K562 (cell line): ENCODE data around the gene RDH5. TPM values are rescaled to one million over a fixed set of nuclear protein-coding genes. Genes with fewer than 3 reads are reported as not detected.

ENCODE experiments used
- ATAC-seq: fragments of 200-7000 bp; cut with Tn5 transposase; 3 replicates; pipeline ENCODE4 v1.9.1; 2020; ENCODE audit warnings: moderate library complexity
- BruUV-seq: library from RNA; stranded (reverse); fragments of 400-500 nt; replicated peaks from 2 replicates; lab custom pipeline; 2021; lab: Mats Ljungman, UMichigan
- CTCF ChIA-PET: fragments of 300-600 bp; formaldehyde crosslinking; extraction: SDS; loops from one replicate; lab custom pipeline; 2021; ENCODE audit warnings: low intra/inter-chr PET ratio; lab: Yijun Ruan, JAX
- POLR2A ChIA-PET: fragments of 300-600, 350-650 bp; sonication (Branson Sonifier 250); formaldehyde crosslinking; extraction: SDS; loops from one replicate; lab custom pipeline; 2021; ENCODE audit warnings: antibody characterized with exemption, inconsistent platforms; lab: Yijun Ruan, JAX
- DNase-seq, 4 experiments: peaks; one replicate each; pipeline versions ENCODE4 v3.0.0 to v3.0.0-alpha.2; 2011 to 2018; ENCODE audit warnings: low spot score in 3 of 4, mixed read lengths in 3 of 4; ENCODE audit errors: extremely low read depth in 1 of 4
- FAIRE-seq: peaks from 2 replicates; lab custom pipeline; 2011; peaks lifted over from hg19 to GRCh38; lab: Jason Lieb, UNC
- H2AFZ ChIP-seq: 2 replicates; pipeline ENCODE4 v1.6.0; 2011; ENCODE audit warnings: low read depth, low read length, control low read depth, inconsistent platforms
- H3K27ac ChIP-seq: fragments of 200-600 bp; 3 replicates; pipeline ENCODE4 v1.8.0; 2011; ENCODE audit warnings: low read depth, mild to moderate bottlenecking, control low read depth, inconsistent platforms, low read length, moderate library complexity, mixed read lengths; ENCODE audit errors: extremely low read depth
- H3K27me3 ChIP-seq, 2 experiments: fragments of 300-600 bp in 1 of 2; 2 replicates in 1 of 2; 3 replicates in 1 of 2; pipeline versions ENCODE4 v1.6.0 to v1.8.0; 2011; ENCODE audit warnings: inconsistent platforms in 2 of 2, low read length in 2 of 2, mild to moderate bottlenecking in 1 of 2, mixed read lengths in 1 of 2, moderate library complexity in 1 of 2; ENCODE audit not compliant: control insufficient read depth in 2 of 2, insufficient read depth in 2 of 2
- H3K36me3 ChIP-seq: fragments of 300-600 bp; 3 replicates; pipeline ENCODE4 v1.8.0; 2011; ENCODE audit warnings: mild to moderate bottlenecking, low read length, inconsistent platforms; ENCODE audit not compliant: control insufficient read depth, insufficient read depth
- H3K4me1 ChIP-seq, 2 experiments: fragments of 200-600 bp in 1 of 2; replicated peaks in 1 of 2; 2 replicates in 1 of 2; 3 replicates in 1 of 2; pipeline versions ENCODE4 v1.5.1 to v1.8.0; 2011; ENCODE audit warnings: inconsistent platforms in 2 of 2, low read length in 2 of 2, mild to moderate bottlenecking in 1 of 2, mixed read lengths in 1 of 2, moderate library complexity in 1 of 2; ENCODE audit not compliant: control insufficient read depth in 2 of 2, insufficient read depth in 2 of 2
- H3K4me2 ChIP-seq: 2 replicates; pipeline ENCODE4 v1.6.1; 2011; ENCODE audit warnings: low read length, control low read depth, inconsistent platforms, mixed read lengths; ENCODE audit not compliant: insufficient read depth
- H3K4me3 ChIP-seq: fragments of 200-600 bp; sonication (generic), shearing (Covaris generic); 2 replicates; pipeline ENCODE4 v1.5.1; 2016; ENCODE audit warnings: control low read depth, inconsistent platforms
- H3K79me2 ChIP-seq: fragments of 200-600 bp; 3 replicates; pipeline ENCODE4 v1.8.0; 2011; ENCODE audit warnings: low read length, inconsistent platforms; ENCODE audit not compliant: control insufficient read depth, insufficient read depth
- H3K9ac ChIP-seq, 2 experiments: 2 replicates each; pipeline versions ENCODE4 v1.6.0 to v1.6.1; 2011; ENCODE audit warnings: low read depth in 2 of 2, low read length in 2 of 2, control low read depth in 1 of 2, inconsistent platforms in 1 of 2, mild to moderate bottlenecking in 1 of 2, mixed read lengths in 1 of 2; ENCODE audit not compliant: insufficient read depth in 1 of 2
- H3K9me1 ChIP-seq: one replicate; pipeline ENCODE4 v1.6.0; 2011; ENCODE audit warnings: inconsistent platforms, mild to moderate bottlenecking, low read length, moderate library complexity; ENCODE audit not compliant: control insufficient read depth, insufficient read depth
- H3K9me3 ChIP-seq: replicated peaks from 2 replicates; pipeline ENCODE4 v1.5.1; 2011; ENCODE audit warnings: low read depth, low read length, inconsistent platforms; ENCODE audit not compliant: control insufficient read depth, insufficient read depth
- H4K20me1 ChIP-seq: replicated peaks from 2 replicates; pipeline ENCODE4 v1.6.1; 2011; ENCODE audit warnings: low read length, inconsistent platforms, mixed read lengths; ENCODE audit not compliant: control insufficient read depth, insufficient read depth
- GTF3C2 ChIP-seq: IDR thresholded peaks from 3 replicates; pipeline ENCODE4 v1.6.1; 2011; ENCODE audit warnings: borderline replicate concordance, mild to moderate bottlenecking, moderate library complexity; ENCODE audit not compliant: insufficient read length; ENCODE audit errors: extremely low read depth
- HDAC8 ChIP-seq: fragments of 450-650 bp; IDR thresholded peaks from 2 replicates; pipeline ENCODE4 v1.6.1; 2016; ENCODE audit warnings: mild to moderate bottlenecking, missing genetic modification characterization, moderate library complexity, missing compliant biosample characterization
- PRMT5 ChIP-seq: sonication (generic); formaldehyde crosslinking; IDR thresholded peaks from 2 replicates; pipeline ENCODE4 v1.5.0; 2020; ENCODE audit warnings: missing genetic modification reagents
- RBFOX2 ChIP-seq: fragments of 200-400 bp; formaldehyde crosslinking; IDR thresholded peaks from 2 replicates; pipeline ENCODE4 v1.6.1; 2017; ENCODE audit warnings: low read depth, mild to moderate bottlenecking, low read length, moderate library complexity
- TCF7 ChIP-seq: sonication (generic); IDR thresholded peaks from 2 replicates; pipeline ENCODE4 v1.6.1; 2016; ENCODE audit warnings: antibody characterized with exemption, borderline replicate concordance
- ZNF263 ChIP-seq: sonication (generic); formaldehyde crosslinking; IDR thresholded peaks from 2 replicates; pipeline ENCODE4 v1.8.0; 2022; ENCODE audit warnings: mild to moderate bottlenecking, missing genetic modification reagents, borderline replicate concordance
- ZNF644 ChIP-seq: fragments of 200-800 bp; sonication (Bioruptor generic); IDR thresholded peaks from 2 replicates; pipeline ENCODE4 v1.6.1; 2016; ENCODE audit warnings: low read depth, missing genetic modification characterization, missing compliant biosample characterization
- ZNF766 ChIP-seq: fragments of 200-800 bp; sonication (Bioruptor generic); conservative IDR thresholded peaks from 2 replicates; pipeline ENCODE4 v1.6.1; 2016; ENCODE audit warnings: missing genetic modification characterization, missing compliant biosample characterization
- WGBS: fragments of 100-300 bp; shearing (Covaris generic); methylation state at CpG from one replicate; pipeline ENCODE4 v1.1.6; 2016; ENCODE audit warnings: low coverage, mixed read lengths; ENCODE audit not compliant: insufficient coverage; ENCODE audit errors: missing lambda C conversion rate; 5-methylcytosine and 5-hydroxymethylcytosine counted together
- in situ Hi-C: fragments of 300-500 bp; cut with MboI; formaldehyde crosslinking; loops from 4 replicates; pipeline ENCODE4 v1.15.0; 2018; ENCODE audit warnings: inconsistent platforms, mixed read lengths
- intact Hi-C: fragments of 100-400 bp; cut with micrococcal nuclease; formaldehyde crosslinking; loops from 2 replicates; pipeline ENCODE4 v1.14.2; 2022
- polyA plus RNA-seq, 8 experiments: library from polyadenylated mRNA; depleted of rRNA in 4 of 8; stranded (reverse) in 5 of 8; unstranded in 3 of 8; fragments of >200 nt; fragmentation: Nextera tagmentation in 2 of 8; fragmentation: Illumina TruSeq in 1 of 8; extraction: Ambion mirVana in 2 of 8; extraction: Trizol in 1 of 8; gene quantifications; 2 replicates each; pipeline versions ENCODE4 v1.2.1 to v1.2.3, GENCODE V29; 2011 to 2014; ENCODE audit warnings: inconsistent platforms in 1 of 8, missing spikeins in 1 of 8
- total RNA-seq, 7 experiments: library from RNA; depleted of rRNA in 6 of 7; stranded (reverse); fragments of >200 nt in 6 of 7; fragmentation: Illumina TruSeq in 2 of 7; extraction: Trizol in 2 of 7; gene quantifications; 2 replicates each; pipeline versions ENCODE4 v1.2.1 to v1.2.3, GENCODE V29; 2011 to 2021; ENCODE audit warnings: low replicate concordance in 1 of 7
- TF ChIP-seq, protein P1 (sequence below), 3 experiments: fragments of 200-800 bp in 1 of 3; sonication (Bioruptor generic) in 1 of 3; sonication (generic) in 1 of 3; formaldehyde crosslinking in 1 of 3; IDR thresholded peaks; 2 replicates each; pipeline versions ENCODE4 v1.6.1 to v1.8.0; 2016 to 2022; ENCODE audit warnings: mild to moderate bottlenecking in 2 of 3, missing compliant biosample characterization in 2 of 3, missing genetic modification characterization in 2 of 3, missing genetic modification reagents in 1 of 3
- TF ChIP-seq, protein P2 (sequence below): fragments of 150-350 bp; conservative IDR thresholded peaks from 2 replicates; pipeline ENCODE4 v1.6.1; 2014; ENCODE audit warnings: low read length

RDH5 gene
- total and polyA plus RNA-seq, 9 of the 15 experiments (the other 6 are each of a cell fraction or from before 2014, with no cell fraction given): 0.28 to 2.0 (median 1.1) TPM; not detected in 1

DNA sequence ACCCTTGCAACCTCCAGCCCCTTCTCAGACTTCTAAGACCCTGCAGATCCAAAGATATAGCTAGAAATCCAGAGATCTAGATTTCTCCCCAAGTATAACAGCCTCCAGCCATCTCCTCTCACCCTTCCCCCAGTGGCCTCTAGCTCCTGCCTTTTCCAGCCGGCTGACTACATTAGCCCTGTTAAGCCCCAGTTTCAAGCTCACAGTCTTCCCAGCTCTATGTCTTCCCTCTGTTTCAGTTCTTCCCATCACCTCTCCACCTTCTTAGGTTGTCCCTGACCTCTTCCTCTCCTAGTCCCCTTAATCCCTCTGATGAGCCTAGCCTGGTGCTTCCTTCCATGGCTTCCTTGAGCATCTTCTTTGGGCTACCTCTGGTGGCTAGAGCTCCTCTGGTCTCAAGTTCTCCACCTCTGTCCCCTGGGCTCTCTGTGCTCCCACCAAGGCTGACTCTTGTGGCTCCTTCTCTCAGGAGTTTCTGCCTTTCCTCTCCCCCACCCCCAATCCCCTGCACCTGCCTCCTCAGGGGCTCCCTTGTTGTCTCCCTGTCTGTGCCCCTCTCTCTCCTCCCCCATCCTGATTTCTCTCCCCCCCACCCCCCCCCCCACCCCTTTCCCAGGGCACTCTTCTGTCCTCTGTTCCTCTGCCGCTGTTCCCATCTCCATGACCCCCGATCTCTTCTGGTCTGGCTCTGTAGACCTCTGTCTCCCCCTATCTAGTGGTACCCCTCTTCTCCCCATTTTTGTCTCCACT, 21.9 kb downstream of the RDH5 start:
- ATAC-seq: no peak
- Histone ChIP-seq H3K9ac (peak overlapping the region; percentile 61 to 77; a peak in 3 of 4 replicates), H3K9me1 (no peaks in the 10 kb centered on the region), H2AFZ (peak overlapping the region; percentile 89), H3K4me2 (peak overlapping the region; percentile 80), H3K27ac (peak overlapping the region; percentile 44; the same call in 2 of the 3 replicates), H3K27me3 (no peaks in the 10 kb centered on the region), H3K4me1 (peaks cover 45 to 49% of the 10 kb centered on the region in 2 experiments), H3K79me2 (peaks cover 34% of the 10 kb centered on the region), H3K4me3 (peak overlapping the region; percentile 37), H3K36me3 (peaks cover 11% of the 10 kb centered on the region; the same call in 2 of the 3 replicates), H4K20me1 (no peaks in the 10 kb centered on the region), H3K9me3 (no peaks in the 10 kb centered on the region; the same call in 1 of the 2 replicates)
- POLR2A ChIA-PET: interaction anchor here (0.6 to 4.5 kb wide), 8 partner anchors 12 to 429 kb away, joined by 3 to 44 read pairs (median 3); partner anchors contain the start of gene CD63
- CTCF ChIA-PET: interaction anchor here (1.1 kb wide), 1 partner anchor 448 kb away, joined by 4 read pairs; no protein-coding TSS in a partner anchor
- FAIRE-seq: peak; percentile 54
- DNase-seq: no peak
- intact Hi-C loops: loop anchor here (2.0 kb wide), 1 partner anchor 185 kb away; the partner anchor contains the start of gene PYM1
- in situ Hi-C loops: no loop called here
- WGBS: 23% methylated on average over 2 of the region's 3 CpGs
- no TSS peak for BruUV-seq
- TF ChIP-seq, protein P1, sequence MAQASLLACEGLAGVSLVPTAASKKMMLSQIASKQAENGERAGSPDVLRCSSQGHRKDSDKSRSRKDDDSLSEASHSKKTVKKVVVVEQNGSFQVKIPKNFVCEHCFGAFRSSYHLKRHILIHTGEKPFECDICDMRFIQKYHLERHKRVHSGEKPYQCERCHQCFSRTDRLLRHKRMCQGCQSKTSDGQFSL (CRISPR knock-in tag; IDR thresholded peaks at IDR 0.05): no peak
- TF ChIP-seq, protein P1 (tag; IDR thresholded peaks at IDR 0.05): peak in 1 of 2 experiments; percentile 28; a peak in 1 of 4 replicates
- TF ChIP-seq TCF7: no peak
- TF ChIP-seq RBFOX2: no peak
- 0 out of 2 replicates have a peak, but pooled peaks have one; percentile 14 for TF ChIP-seq ZNF263 (CRISPR knock-in tag)
- TF ChIP-seq, protein P2, sequence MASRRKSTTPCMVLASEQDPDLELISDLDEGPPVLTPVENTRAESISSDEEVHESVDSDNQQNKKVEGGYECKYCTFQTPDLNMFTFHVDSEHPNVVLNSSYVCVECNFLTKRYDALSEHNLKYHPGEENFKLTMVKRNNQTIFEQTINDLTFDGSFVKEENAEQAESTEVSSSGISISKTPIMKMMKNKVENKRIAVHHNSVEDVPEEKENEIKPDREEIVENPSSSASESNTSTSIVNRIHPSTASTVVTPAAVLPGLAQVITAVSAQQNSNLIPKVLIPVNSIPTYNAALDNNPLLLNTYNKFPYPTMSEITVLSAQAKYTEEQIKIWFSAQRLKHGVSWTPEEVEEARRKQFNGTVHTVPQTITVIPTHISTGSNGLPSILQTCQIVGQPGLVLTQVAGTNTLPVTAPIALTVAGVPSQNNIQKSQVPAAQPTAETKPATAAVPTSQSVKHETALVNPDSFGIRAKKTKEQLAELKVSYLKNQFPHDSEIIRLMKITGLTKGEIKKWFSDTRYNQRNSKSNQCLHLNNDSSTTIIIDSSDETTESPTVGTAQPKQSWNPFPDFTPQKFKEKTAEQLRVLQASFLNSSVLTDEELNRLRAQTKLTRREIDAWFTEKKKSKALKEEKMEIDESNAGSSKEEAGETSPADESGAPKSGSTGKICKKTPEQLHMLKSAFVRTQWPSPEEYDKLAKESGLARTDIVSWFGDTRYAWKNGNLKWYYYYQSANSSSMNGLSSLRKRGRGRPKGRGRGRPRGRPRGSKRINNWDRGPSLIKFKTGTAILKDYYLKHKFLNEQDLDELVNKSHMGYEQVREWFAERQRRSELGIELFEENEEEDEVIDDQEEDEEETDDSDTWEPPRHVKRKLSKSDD: no peak
- no peak for TF ChIP-seq ZNF766
- no peak for TF ChIP-seq PRMT5 (CRISPR knock-in tag)
- TF ChIP-seq HDAC8 (tag): no peak
- no peak for TF ChIP-seq ZNF644 (tag)
- TF ChIP-seq GTF3C2: no peak
